LoVo (cell line): ENCODE results near the gene NPW.

Experiments
- DNase-seq: peaks from one replicate; pipeline ENCODE4 v3.0.0-alpha.2; 2016; ENCODE audit warnings: low spot score

NPW gene

GRCh38 chr16:1984347-1985225 is 35.0 kb upstream of the NPW start:
- DNase-seq, result no peak

- no peak for DNase-seq
Observed at GRCh38 chr16:1985466-1986150, 34.0 kb upstream of the NPW start.

- DNase-seq, result no peak
Observed at GRCh38 chr16:1987198-1987597, 32.4 kb upstream of the NPW start.

- DNase-seq, result no peak
Observed at GRCh38 chr16:1989209-1990100, 30.1 kb upstream of the NPW start, which contains the start of gene SYNGR3. TSS of gene SYNGR3 (plus strand) at chr16:1989970. CDS start at chr16:1990103, 133 bp downstream.

- no peak for DNase-seq
Observed at GRCh38 chr16:1990101-1990350, 29.6 kb upstream of the NPW start.

- DNase-seq, result peak; percentile 41
Observed at GRCh38 chr16:1990351-1991134, 29.0 kb upstream of the NPW start.

- DNase-seq, result no peak
Observed at GRCh38 chr16:1991135-1991551, 28.4 kb upstream of the NPW start.

GRCh38 chr16:1991588-1991947 is 28.0 kb upstream of the NPW start:
- DNase-seq, result no peak

GRCh38 chr16:1991948-1992703 is 27.5 kb upstream of the NPW start:
- peak; percentile 57 for DNase-seq

GRCh38 chr16:1992704-1993317 is 26.8 kb upstream of the NPW start:
- no peak for DNase-seq

GRCh38 chr16:1993731-1994131 is 25.9 kb upstream of the NPW start:
- DNase-seq, result no peak

GRCh38 chr16:1997494-1998359 is 21.9 kb upstream of the NPW start:
- DNase-seq, result no peak

GRCh38 chr16:1998360-1998835 is 21.2 kb upstream of the NPW start:
- DNase-seq, result no peak

GRCh38 chr16:1998852-1999801 is 20.5 kb upstream of the NPW start:
- DNase-seq, result no peak

- no peak for DNase-seq
Observed at GRCh38 chr16:1999866-2000514, 19.6 kb upstream of the NPW start.

GRCh38 chr16:2001035-2001434 is 18.6 kb upstream of the NPW start:
- no peak for DNase-seq

GRCh38 chr16:2001456-2002355 is 17.9 kb upstream of the NPW start:
- DNase-seq, result no peak
